A549 (cell line): ENCODE measurements around the gene TXNDC17. TPM values are rescaled to one million over a fixed set of nuclear protein-coding genes. Genes with fewer than 3 reads are reported as not detected.

Source experiments
- ATAC-seq, 2 experiments: fragments of 200-7000 bp in 1 of 2; fragments of >200 bp in 1 of 2; cut with Nextera tagmentation in 1 of 2; cut with Tn5 transposase in 1 of 2; 3 replicates each; pipeline versions ENCODE4 v1.8.0 to v1.9.1; 2018 to 2020; ENCODE audit warnings: mild to moderate bottlenecking in 1 of 2, moderate library complexity in 1 of 2
- CTCF ChIA-PET: fragments of 300-600 bp; sonication (Branson Sonifier 250); formaldehyde crosslinking; extraction: SDS; loops from one replicate; lab custom pipeline; 2021; ENCODE audit warnings: antibody characterized with exemption, inconsistent platforms; lab: Yijun Ruan, JAX
- POLR2A ChIA-PET: fragments of 350-600 bp; formaldehyde crosslinking; extraction: SDS; loops from one replicate; lab custom pipeline; 2021; ENCODE audit warnings: antibody characterized with exemption, inconsistent platforms; lab: Yijun Ruan, JAX
- DNase-seq, 2 experiments: peaks; one replicate each; pipeline versions ENCODE4 v3.0.0 to v3.0.0-alpha.2; 2011 to 2016; ENCODE audit warnings: low read depth in 1 of 2, low spot score in 1 of 2
- FAIRE-seq: peaks from 2 replicates; lab custom pipeline; 2011; peaks lifted over from hg19 to GRCh38; lab: Jason Lieb, UNC
- H3K27ac ChIP-seq, 2 experiments: fragments of >200 bp; sonication (Bioruptor Twin); formaldehyde crosslinking; 3 replicates each; pipeline ENCODE4 v1.5.1; 2016 to 2017
- H3K4me1 ChIP-seq: fragments of >200 bp; sonication (Bioruptor Twin); formaldehyde crosslinking; 3 replicates; pipeline ENCODE4 v1.6.1; 2016
- H3K4me2 ChIP-seq: fragments of >200 bp; sonication (Bioruptor Twin); formaldehyde crosslinking; 3 replicates; pipeline ENCODE4 v1.6.1; 2016
- H3K4me3 ChIP-seq: fragments of >200 bp; sonication (Bioruptor Twin); formaldehyde crosslinking; 3 replicates; pipeline ENCODE4 v1.5.1; 2016
- H3K9me3 ChIP-seq: fragments of >200 bp; sonication (Bioruptor Twin); formaldehyde crosslinking; 3 replicates; pipeline ENCODE4 v1.6.1; 2016
- BCL3 ChIP-seq: fragments of >200 bp; sonication (Bioruptor Twin); formaldehyde crosslinking; IDR thresholded peaks from 3 replicates; pipeline ENCODE4 v1.6.1; 2016
- CBX2 ChIP-seq: fragments of 200-600 bp; sonication (generic); IDR thresholded peaks from 2 replicates; pipeline ENCODE4 v1.6.1; 2016; ENCODE audit warnings: low read depth, mild to moderate bottlenecking, borderline replicate concordance
- EHF ChIP-seq: fragments of 250-450 bp; sonication (Bioruptor Pico); IDR thresholded peaks from 2 replicates; pipeline ENCODE4 v1.5.0; 2020; ENCODE audit warnings: mild to moderate bottlenecking
- EHMT2 ChIP-seq: fragments of 200-600 bp; sonication (generic); IDR thresholded peaks from 2 replicates; pipeline ENCODE4 v1.6.1; 2016; ENCODE audit warnings: antibody characterized with exemption, low read depth, mild to moderate bottlenecking, moderate library complexity
- ELK1 ChIP-seq: fragments of 150-350 bp; IDR thresholded peaks from 2 replicates; pipeline ENCODE4 v1.6.1; 2014; ENCODE audit warnings: low read depth, mild to moderate bottlenecking, low read length
- EP300 ChIP-seq, 2 experiments: fragments of >200 bp; sonication (Bioruptor Twin); formaldehyde crosslinking; IDR thresholded peaks; 2 replicates in 1 of 2; 3 replicates in 1 of 2; pipeline ENCODE4 v1.6.1; 2016 to 2017
- FOSB ChIP-seq: fragments of 250-450 bp; sonication (Bioruptor Pico); IDR thresholded peaks from 2 replicates; pipeline ENCODE4 v1.5.0; 2020; ENCODE audit warnings: mild to moderate bottlenecking, moderate library complexity
- FOSL2 ChIP-seq, 2 experiments: fragments of 450-650 bp in 1 of 2; fragments of >200 bp in 1 of 2; sonication (Bioruptor Twin) in 1 of 2; formaldehyde crosslinking; IDR thresholded peaks; 2 replicates each; pipeline versions ENCODE4 v1.5.0 to v1.6.1; 2016 to 2020; ENCODE audit warnings: mild to moderate bottlenecking in 1 of 2, moderate library complexity in 1 of 2
- FOXS1 ChIP-seq: fragments of 250-450 bp; sonication (Bioruptor Pico); IDR thresholded peaks from 2 replicates; pipeline ENCODE4 v1.5.0; 2020; ENCODE audit warnings: mild to moderate bottlenecking, moderate library complexity
- HDAC2 ChIP-seq: fragments of 200-600 bp; sonication (generic); IDR thresholded peaks from 2 replicates; pipeline ENCODE4 v1.6.1; 2016
- HES2 ChIP-seq: fragments of >200 bp; sonication (Bioruptor Twin); formaldehyde crosslinking; IDR thresholded peaks from 2 replicates; pipeline ENCODE4 v1.6.1; 2016
- HEYL ChIP-seq: fragments of 250-450 bp; sonication (Bioruptor Pico); IDR thresholded peaks from 2 replicates; pipeline ENCODE4 v1.8.0; 2021; ENCODE audit warnings: mild to moderate bottlenecking, moderate library complexity
- KDM1A ChIP-seq: fragments of 200-600 bp; sonication (generic); IDR thresholded peaks from 2 replicates; pipeline ENCODE4 v1.6.1; 2016; ENCODE audit warnings: low read depth, mild to moderate bottlenecking
- KDM5A ChIP-seq: fragments of 200-600 bp; sonication (generic); IDR thresholded peaks from 2 replicates; pipeline ENCODE4 v1.6.1; 2016; ENCODE audit warnings: antibody characterized with exemption, mild to moderate bottlenecking
- MAX ChIP-seq: IDR thresholded peaks from 2 replicates; pipeline ENCODE4 v1.6.1; 2012
- MYC ChIP-seq: IDR thresholded peaks from 2 replicates; pipeline ENCODE4 v1.6.1; 2012; ENCODE audit warnings: mild to moderate bottlenecking, inconsistent platforms, low read length, improper control_type of control experiment, borderline replicate concordance
- NPAS2 ChIP-seq: fragments of 250-450 bp; sonication (Bioruptor Pico); IDR thresholded peaks from 2 replicates; pipeline ENCODE4 v1.8.0; 2022; ENCODE audit warnings: mild to moderate bottlenecking, moderate library complexity, borderline replicate concordance
- NR3C1 ChIP-seq: fragments of >200 bp; sonication (Bioruptor Twin); formaldehyde crosslinking; IDR thresholded peaks from 3 replicates; pipeline ENCODE4 v1.6.1; 2017
- PBX3 ChIP-seq: IDR thresholded peaks from 2 replicates; pipeline ENCODE4 v1.6.1; 2012
- PHF8 ChIP-seq: fragments of 200-600 bp; sonication (generic); IDR thresholded peaks from 2 replicates; pipeline ENCODE4 v1.6.1; 2016; ENCODE audit warnings: low read depth, mild to moderate bottlenecking, antibody characterized with exemption, moderate library complexity, borderline replicate concordance
- POLR2A ChIP-seq: IDR thresholded peaks from 2 replicates; pipeline ENCODE4 v1.6.1; 2012; ENCODE audit warnings: mild to moderate bottlenecking, low read length
- RAD21 ChIP-seq, 2 experiments: fragments of >200 bp in 1 of 2; sonication (Bioruptor Twin) in 1 of 2; formaldehyde crosslinking in 1 of 2; IDR thresholded peaks in 1 of 2; conservative IDR thresholded peaks in 1 of 2; 2 replicates in 1 of 2; 3 replicates in 1 of 2; pipeline ENCODE4 v1.6.1; 2012 to 2018; ENCODE audit warnings: inconsistent platforms in 1 of 2
- RNF2 ChIP-seq: fragments of 200-600 bp; sonication (generic); IDR thresholded peaks from 2 replicates; pipeline ENCODE4 v1.6.1; 2016; ENCODE audit warnings: low read depth, mild to moderate bottlenecking, antibody characterized with exemption, moderate library complexity, borderline replicate concordance
- TFCP2L1 ChIP-seq: fragments of 250-450 bp; sonication (Bioruptor Pico); IDR thresholded peaks from 2 replicates; pipeline ENCODE4 v1.5.0; 2021; ENCODE audit warnings: mild to moderate bottlenecking
- TP53 ChIP-seq: fragments of 250-450 bp; sonication (Bioruptor Pico); IDR thresholded peaks from 2 replicates; pipeline ENCODE4 v1.5.0; 2021; ENCODE audit warnings: mild to moderate bottlenecking, moderate library complexity
- ZNF302 ChIP-seq: fragments of 250-450 bp; sonication (Bioruptor Pico); IDR thresholded peaks from 2 replicates; pipeline ENCODE4 v1.9.0; 2021; ENCODE audit warnings: inconsistent platforms, mild to moderate bottlenecking, moderate library complexity
- WGBS: methylation state at CpG from one replicate; pipeline ENCODE4 v1.1.6; 2017; ENCODE audit errors: missing lambda C conversion rate; 5-methylcytosine and 5-hydroxymethylcytosine counted together
- polyA plus RNA-seq, 4 experiments: library from polyadenylated mRNA; depleted of rRNA in 3 of 4; stranded (reverse); fragments of >200 nt; fragmentation: RNase III in 1 of 4; extraction: RNeasy Plus Mini Kit Qiagen cat#74134 plus additional on column Dnase treatment in 1 of 4; gene quantifications; 2 replicates in 3 of 4; 3 replicates in 1 of 4; pipeline ENCODE4 v1.2.3, GENCODE V29; 2011 to 2017

The TXNDC17 gene
- polyA plus RNA-seq, 2 of the 4 experiments (the other 2 are of a cell fraction): 572 to 621 TPM

GRCh38 chr17:6611231-6611630 lies 29.6 kb upstream of the TXNDC17 start:
- ATAC-seq: no peak
- TF ChIP-seq RNF2 (no peak), TP53 (CRISPR knock-in tag) (no peak), FOSB (CRISPR knock-in tag) (no peak), HES2 (no peak), MYC (no peak), ZNF302 (CRISPR knock-in tag) (no peak), FOSL2 (IDR thresholded peaks at IDR 0.05) (no peak), FOSL2 (CRISPR knock-in tag; IDR thresholded peaks at IDR 0.05) (no peak), MAX (no peak), KDM5A (no peak), PBX3 (no peak), EP300 (IDR thresholded peaks at IDR 0.05) (no peak), PHF8 (no peak), POLR2A (no peak), TFCP2L1 (no peak), HEYL (CRISPR knock-in tag) (no peak), KDM1A (no peak), BCL3 (no peak), HDAC2 (no peak), NR3C1 (no peak)
- 96% methylated on average over 4 of the region's 4 CpGs for WGBS
- no peak overlapping the region for H3K27ac ChIP-seq
- no peak overlapping the region for H3K4me3 ChIP-seq
- no peak overlapping the region for H3K4me2 ChIP-seq
- DNase-seq: no peak
- ChIA-PET CTCF (interaction anchor here (1.9 to 6.1 kb wide), 2 partner anchors 11 to 138 kb away, joined by 6 to 40 read pairs; no protein-coding TSS in a partner anchor), POLR2A (no interaction called here)
- peaks cover 12% of the 10 kb centered on the region for H3K4me1 ChIP-seq
- H3K9me3 ChIP-seq: no peaks in the 10 kb centered on the region
- FAIRE-seq: no peak

GRCh38 chr17:6623941-6624340 lies 16.9 kb upstream of the TXNDC17 start:
- DNase-seq (no peak), ATAC-seq (no peak), FAIRE-seq (no peak)
- H3K27ac ChIP-seq: no peak overlapping the region
- H3K4me3 ChIP-seq: no peak overlapping the region
- 90% methylated on average over 3 of the region's 3 CpGs for WGBS
- POLR2A ChIA-PET: no interaction called here
- peaks cover 12% of the 10 kb centered on the region; the same call in 2 of the 3 replicates for H3K4me1 ChIP-seq
- H3K9me3 ChIP-seq: no peaks in the 10 kb centered on the region
- H3K4me2 ChIP-seq: no peak overlapping the region
- TF ChIP-seq FOXS1 (CRISPR knock-in tag) (no peak), NPAS2 (CRISPR knock-in tag) (no peak), CBX2 (no peak), PHF8 (no peak), RAD21 (conservative IDR thresholded peaks at IDR 0.05 in 1 of 2, IDR thresholded peaks at IDR 0.05 in 1 of 2) (no peak), EHMT2 (no peak), RNF2 (no peak), ELK1 (no peak), FOSB (CRISPR knock-in tag) (no peak), KDM1A (no peak), BCL3 (no peak), PBX3 (no peak), TP53 (CRISPR knock-in tag) (no peak), EHF (CRISPR knock-in tag) (no peak), EP300 (IDR thresholded peaks at IDR 0.05) (no peak)
- CTCF ChIA-PET: interaction anchor here (0.7 to 1.5 kb wide), 3 partner anchors 14 to 150 kb away, joined by 3 read pairs; no protein-coding TSS in a partner anchor
